Spinal cord (tissue), 10 donors: Measurements from ENCODE around the gene CNDP2. TPM values are rescaled to one million over a fixed set of nuclear protein-coding genes. Genes with fewer than 3 reads are reported as not detected.
A peak's percentile ranks its signal among the peaks of the same experiment; 100 is the strongest.

ENCODE experiments used
- DNase-seq, 6 donors: peaks; one replicate each; pipeline versions ENCODE4 v3.0.0 to v3.0.0-alpha.2; 2013 to 2015; ENCODE audit warnings: low spot score in 6 of 6, low read depth in 4 of 6
- H3K27ac ChIP-seq: one replicate; pipeline ENCODE4 v1.5.1; 2013; ENCODE audit warnings: low read depth, low read length, control low read depth
- H3K27me3 ChIP-seq: one replicate; pipeline ENCODE4 v1.6.1; 2013; ENCODE audit warnings: low read length; ENCODE audit not compliant: control insufficient read depth, insufficient read depth
- H3K36me3 ChIP-seq: one replicate; pipeline ENCODE4 v1.6.1; 2013; ENCODE audit warnings: low read length; ENCODE audit not compliant: control insufficient read depth, insufficient read depth
- H3K4me1 ChIP-seq: one replicate; pipeline ENCODE4 v1.6.1; 2013; ENCODE audit warnings: low read length; ENCODE audit not compliant: control insufficient read depth, insufficient read depth
- H3K4me3 ChIP-seq: one replicate; pipeline ENCODE4 v1.5.1; 2013; ENCODE audit warnings: low read depth, low read length, control low read depth
- H3K9me3 ChIP-seq: one replicate; pipeline ENCODE4 v1.6.1; 2013; ENCODE audit warnings: low read length; ENCODE audit not compliant: control insufficient read depth, insufficient read depth
- WGBS: methylation state at CpG from one replicate; pipeline ENCODE4 v1.1.5; 2013; ENCODE audit warnings: missing lambda C conversion rate; ENCODE audit not compliant: insufficient coverage; 5-methylcytosine and 5-hydroxymethylcytosine counted together
- polyA plus RNA-seq, 2 donors: library from polyadenylated mRNA; unstranded; fragments of 120-200 nt; gene quantifications; one replicate each; pipeline ENCODE4 v1.2.1, GENCODE V29; 2013; ENCODE audit not compliant: insufficient read length in 2 of 2
- total RNA-seq, 2 donors: library from RNA; depleted of rRNA in 1 of 2; stranded (reverse); fragments of 120-200 nt in 1 of 2; fragments of >200 nt in 1 of 2; gene quantifications; one replicate each; pipeline versions ENCODE4 v1.2.3 to v1.2.4, GENCODE V29; 2013 to 2014
- donor health status: healthy.

The CNDP2 gene
- total and polyA plus RNA-seq, 4 donors: 66.4 to 135 (median 98.4) TPM

GRCh38 chr18:74529811-74530583 lies 33.8 kb downstream of the CNDP2 start:
- no peak for DNase-seq
- 92% methylated on average over 25 of the region's 25 CpGs for WGBS
- Histone ChIP-seq H3K27me3 (no peaks in the 10 kb centered on the region), H3K4me3 (no peak overlapping the region), H3K36me3 (no peaks in the 10 kb centered on the region), H3K9me3 (no peaks in the 10 kb centered on the region), H3K4me1 (no peaks in the 10 kb centered on the region), H3K27ac (no peak overlapping the region)

GRCh38 chr18:74530584-74530862 lies 34.4 kb downstream of the CNDP2 start:
- no peaks in the 10 kb centered on the region for H3K9me3 ChIP-seq
- DNase-seq: no peak
- 77% methylated on average over 5 of the region's 6 CpGs for WGBS
- no peaks in the 10 kb centered on the region for H3K4me1 ChIP-seq
- no peaks in the 10 kb centered on the region for H3K36me3 ChIP-seq
- H3K27ac ChIP-seq: no peak overlapping the region
- H3K27me3 ChIP-seq: no peaks in the 10 kb centered on the region
- no peak overlapping the region for H3K4me3 ChIP-seq

GRCh38 chr18:74531043-74531442 lies 34.9 kb downstream of the CNDP2 start:
- DNase-seq: no peak
- no peak overlapping the region for H3K4me3 ChIP-seq
- H3K27me3 ChIP-seq: no peaks in the 10 kb centered on the region
- no peaks in the 10 kb centered on the region for H3K4me1 ChIP-seq
- WGBS: 100% methylated on average over 7 of the region's 7 CpGs
- no peak overlapping the region for H3K27ac ChIP-seq
- no peaks in the 10 kb centered on the region for H3K9me3 ChIP-seq
- H3K36me3 ChIP-seq: no peaks in the 10 kb centered on the region

GRCh38 chr18:74532511-74533025 lies 36.4 kb downstream of the CNDP2 start:
- 60% methylated on average over 7 of the region's 9 CpGs for WGBS

GRCh38 chr18:74533666-74534065 lies 37.5 kb downstream of the CNDP2 start:
- WGBS: 91% methylated on average over 12 of the region's 12 CpGs
- Histone ChIP-seq H3K4me3 (no peak overlapping the region), H3K4me1 (no peaks in the 10 kb centered on the region), H3K27me3 (no peaks in the 10 kb centered on the region), H3K9me3 (no peaks in the 10 kb centered on the region), H3K27ac (no peak overlapping the region), H3K36me3 (no peaks in the 10 kb centered on the region)
- no peak for DNase-seq

More at GRCh38 chr18:74532511-74533025, 36.4 kb downstream of the CNDP2 start:
- DNase-seq: no peak
- Histone ChIP-seq H3K4me1 (no peaks in the 10 kb centered on the region), H3K9me3 (no peaks in the 10 kb centered on the region), H3K27me3 (no peaks in the 10 kb centered on the region), H3K4me3 (no peak overlapping the region), H3K27ac (no peak overlapping the region), H3K36me3 (no peaks in the 10 kb centered on the region)

- Histone ChIP-seq H3K4me3 (no peak within 1 kb of the TSS), H3K27ac (no peak within 1 kb of the TSS), H3K27me3 (no peaks in the 10 kb centered on the region), H3K36me3 (no peaks in the 10 kb centered on the region), H3K9me3 (no peaks in the 10 kb centered on the region), H3K4me1 (no peaks in the 10 kb centered on the region)
- no peak for DNase-seq
- 77% methylated on average over 15 of the region's 21 CpGs for WGBS
Measured at GRCh38 chr18:74534150-74534969, 38.2 kb downstream of the CNDP2 start, which contains the start of gene CNDP1. TSS of gene CNDP1 (plus strand) at chr18:74534500. CDS start at chr18:74534668, 168 bp downstream.

GRCh38 chr18:74534981-74535649 lies 39.0 kb downstream of the CNDP2 start:
- Histone ChIP-seq H3K36me3 (no peaks in the 10 kb centered on the region), H3K27ac (no peak overlapping the region), H3K27me3 (no peaks in the 10 kb centered on the region), H3K4me3 (no peak overlapping the region), H3K9me3 (no peaks in the 10 kb centered on the region), H3K4me1 (no peaks in the 10 kb centered on the region)
- WGBS: 96% methylated on average over 4 of the region's 9 CpGs
- no peak for DNase-seq

- Histone ChIP-seq H3K27me3 (no peaks in the 10 kb centered on the region), H3K4me3 (no peak overlapping the region), H3K4me1 (peaks cover 18% of the 10 kb centered on the region), H3K36me3 (no peaks in the 10 kb centered on the region), H3K27ac (no peak overlapping the region), H3K9me3 (no peaks in the 10 kb centered on the region)
- no peak for DNase-seq
- 80% methylated on average over 9 of the region's 11 CpGs for WGBS
Measured at GRCh38 chr18:74539289-74539688, 43.1 kb downstream of the CNDP2 start.

GRCh38 chr18:74540652-74541421 lies 44.7 kb downstream of the CNDP2 start:
- Histone ChIP-seq H3K27me3 (no peaks in the 10 kb centered on the region), H3K4me3 (no peak overlapping the region), H3K36me3 (no peaks in the 10 kb centered on the region), H3K4me1 (peaks cover 18% of the 10 kb centered on the region), H3K9me3 (no peaks in the 10 kb centered on the region), H3K27ac (peak overlapping the region; percentile 35)
- DNase-seq: peak in 1 of 6 donors; percentile 4
- 84% methylated on average over 19 of the region's 20 CpGs for WGBS
